Measurements from ENCODE around the gene NSDHL. TPM values are rescaled to one million over a fixed set of nuclear protein-coding genes. Genes with fewer than 3 reads are reported as not detected.

Gene NSDHL
- total and polyA plus RNA-seq, 10 donors: 6.1 to 11.2 (median 9.0) TPM

DNA sequence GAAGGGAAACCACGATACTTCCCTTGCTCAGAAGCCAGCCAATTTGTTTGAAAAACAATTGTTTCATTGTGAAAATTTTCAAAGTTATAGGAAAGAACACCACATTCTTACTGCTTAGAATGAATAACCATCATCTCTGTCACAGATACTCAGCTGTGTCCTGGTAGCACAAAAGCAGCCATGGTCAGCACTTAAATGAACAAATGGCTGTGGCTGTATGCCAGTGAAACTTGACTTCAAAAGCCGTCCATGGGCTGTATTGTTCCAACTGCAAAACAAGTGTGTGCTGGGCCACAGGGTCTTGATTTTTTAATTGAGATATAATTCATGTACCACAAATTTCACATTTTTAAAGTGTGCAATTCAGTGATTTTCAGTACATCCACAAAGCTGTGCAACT lies 19.6 kb downstream of the NSDHL start:
- intact Hi-C loops (cut with DNase I; ENCODE audit: low total_unique reads): no loop called here

GRCh38 chrX:152853986-152854385 lies 23.1 kb downstream of the NSDHL start:
- Histone ChIP-seq H3K27me3 (replicated peaks in 1 of 7) (no peaks in the 10 kb centered on the region), H3K27ac (no peak overlapping the region), H3K36me3 (peaks cover 0 to 63% (median 9%) of the 10 kb centered on the region in 6 donors), H3K4me3 (no peak overlapping the region), H3K4me1 (no peaks in the 10 kb centered on the region), H3K9me3 (no peaks in the 10 kb centered on the region)
- TF ChIP-seq POLR2AphosphoS5 (IDR thresholded peaks at IDR 0.05): no peak
- no peak for TF ChIP-seq POLR2A (IDR thresholded peaks at IDR 0.05)
- TF ChIP-seq, protein P1, sequence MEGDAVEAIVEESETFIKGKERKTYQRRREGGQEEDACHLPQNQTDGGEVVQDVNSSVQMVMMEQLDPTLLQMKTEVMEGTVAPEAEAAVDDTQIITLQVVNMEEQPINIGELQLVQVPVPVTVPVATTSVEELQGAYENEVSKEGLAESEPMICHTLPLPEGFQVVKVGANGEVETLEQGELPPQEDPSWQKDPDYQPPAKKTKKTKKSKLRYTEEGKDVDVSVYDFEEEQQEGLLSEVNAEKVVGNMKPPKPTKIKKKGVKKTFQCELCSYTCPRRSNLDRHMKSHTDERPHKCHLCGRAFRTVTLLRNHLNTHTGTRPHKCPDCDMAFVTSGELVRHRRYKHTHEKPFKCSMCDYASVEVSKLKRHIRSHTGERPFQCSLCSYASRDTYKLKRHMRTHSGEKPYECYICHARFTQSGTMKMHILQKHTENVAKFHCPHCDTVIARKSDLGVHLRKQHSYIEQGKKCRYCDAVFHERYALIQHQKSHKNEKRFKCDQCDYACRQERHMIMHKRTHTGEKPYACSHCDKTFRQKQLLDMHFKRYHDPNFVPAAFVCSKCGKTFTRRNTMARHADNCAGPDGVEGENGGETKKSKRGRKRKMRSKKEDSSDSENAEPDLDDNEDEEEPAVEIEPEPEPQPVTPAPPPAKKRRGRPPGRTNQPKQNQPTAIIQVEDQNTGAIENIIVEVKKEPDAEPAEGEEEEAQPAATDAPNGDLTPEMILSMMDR (IDR thresholded peaks at IDR 0.05 in 8 of 11, conservative IDR thresholded peaks at IDR 0.05 in 3 of 11): no peak
- whole genome bisulfite sequencing, 5 donors: 91 to 98% (median 95%) methylated on average over 7 of the region's 7 CpGs
- DNase-seq: no peak
- intact Hi-C loops (cut with DNase I; ENCODE audit: low total_unique reads): no loop called here

More for the DNA sequence above, 19.6 kb downstream of the NSDHL start:
- Histone ChIP-seq H3K4me3 (no peak overlapping the region), H3K4me1 (no peaks in the 10 kb centered on the region), H3K27me3 (replicated peaks in 1 of 7) (no peaks in the 10 kb centered on the region), H3K27ac (no peak overlapping the region), H3K36me3 (peaks cover 0 to 78% (median 9%) of the 10 kb centered on the region in 6 donors), H3K9me3 (no peaks in the 10 kb centered on the region)
- DNase-seq: no peak
- WGBS, 5 donors: 68 to 77% (median 75%) methylated on average over 1 to 2 of the region's 2 CpGs
- no peak for TF ChIP-seq POLR2A (IDR thresholded peaks at IDR 0.05)
- TF ChIP-seq, protein P1 (IDR thresholded peaks at IDR 0.05 in 8 of 11, conservative IDR thresholded peaks at IDR 0.05 in 3 of 11): no peak

- H3K36me3 ChIP-seq: peaks cover 0 to 76% (median 10%) of the 10 kb centered on the region in 6 donors
- no peaks in the 10 kb centered on the region for H3K27me3 ChIP-seq (replicated peaks in 1 of 7)
- 78 to 93% (median 86%) methylated on average over 3 of the region's 3 CpGs for WGBS, 5 donors
- no peak overlapping the region for H3K27ac ChIP-seq
- TF ChIP-seq POLR2AphosphoS5 (IDR thresholded peaks at IDR 0.05) (no peak), POLR2A (IDR thresholded peaks at IDR 0.05) (no peak)
- TF ChIP-seq, protein P1 (IDR thresholded peaks at IDR 0.05 in 8 of 11, conservative IDR thresholded peaks at IDR 0.05 in 3 of 11): no peak
- no peak overlapping the region for H3K4me3 ChIP-seq
- no peak for DNase-seq
- no peaks in the 10 kb centered on the region for H3K4me1 ChIP-seq
- H3K9me3 ChIP-seq: no peaks in the 10 kb centered on the region
- intact Hi-C loops (cut with DNase I; ENCODE audit: low total_unique reads): no loop called here
These were observed 30.3 kb downstream of the NSDHL start for GRCh38 chrX:152861116-152861515.

GRCh38 chrX:152861826-152862225 lies 31.0 kb downstream of the NSDHL start:
- 74 to 94% (median 92%) methylated on average over 6 of the region's 6 CpGs for WGBS, 5 donors
- no peaks in the 10 kb centered on the region for H3K9me3 ChIP-seq
- no peak overlapping the region for H3K4me3 ChIP-seq
- no peak overlapping the region for H3K27ac ChIP-seq
- no peak for DNase-seq
- TF ChIP-seq, protein P1 (IDR thresholded peaks at IDR 0.05 in 8 of 11, conservative IDR thresholded peaks at IDR 0.05 in 3 of 11): no peak
- intact Hi-C loops (cut with DNase I; ENCODE audit: low total_unique reads): no loop called here
- no peaks in the 10 kb centered on the region for H3K4me1 ChIP-seq
- H3K36me3 ChIP-seq: peaks cover 0 to 83% (median 13%) of the 10 kb centered on the region in 6 donors
- no peaks in the 10 kb centered on the region for H3K27me3 ChIP-seq (replicated peaks in 1 of 7)

Data from spleen (tissue), 11 donors.